ENCODE results near the gene RELL2.
A peak's percentile ranks its signal among the peaks of the same experiment; 100 is the strongest.

Gene RELL2

DNA sequence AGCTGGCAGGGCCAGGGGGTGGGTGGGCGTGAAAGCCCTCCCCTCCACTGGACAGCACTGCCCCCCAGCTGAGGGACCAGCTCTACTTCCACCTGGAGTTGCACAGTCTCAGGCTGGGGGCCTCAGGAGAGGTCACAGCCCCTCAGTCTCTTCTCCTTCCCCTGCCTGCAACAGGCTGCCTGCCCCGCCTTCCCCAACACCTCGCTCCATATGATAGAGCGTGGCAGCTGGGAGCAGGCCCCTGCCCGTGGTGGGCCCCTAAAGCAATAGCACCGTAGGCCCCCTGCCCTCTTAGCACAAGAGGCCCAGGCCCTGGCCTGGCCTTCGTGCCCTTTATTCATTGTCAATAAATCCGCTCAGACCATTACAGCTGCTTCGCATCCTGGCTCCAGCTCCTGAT lies 3.9 kb downstream of the RELL2 start:
- peaks cover 0 to 32% of the 10 kb centered on the region in 2 experiments; a peak in 1 of 3 replicates for H3K36me3 ChIP-seq (ENCODE audit: control insufficient read depth in 2 of 2, insufficient read depth in 1 of 2, low read length in 2 of 2)
- TF ChIP-seq SCRT2 (tag by site-specific recombination; IDR thresholded peaks at IDR 0.05), result 0 out of 2 replicates have a peak, but pooled peaks have one; percentile 38
- no peak for TF ChIP-seq ZNF785 (tag by site-specific recombination; IDR thresholded peaks at IDR 0.05)
- TF ChIP-seq ZNF623 (tag by site-specific recombination; IDR thresholded peaks at IDR 0.05), result no peak
- no peak for TF ChIP-seq KLF7 (tag by site-specific recombination; IDR thresholded peaks at IDR 0.05; ENCODE audit: borderline replicate concordance)
- no peak for TF ChIP-seq FEZF1 (tag by site-specific recombination; IDR thresholded peaks at IDR 0.05)
- no peak for TF ChIP-seq ZNF792 (tag by site-specific recombination; IDR thresholded peaks at IDR 0.05)
- no peak overlapping the region for H3K4me3 ChIP-seq (ENCODE audit: low read depth, low read length)
- H3K4me1 ChIP-seq (ENCODE audit: control insufficient read depth, insufficient read depth, low read length), result no peaks in the 10 kb centered on the region; the same call in 1 of the 2 replicates
- no peak overlapping the region for H3K27ac ChIP-seq (ENCODE audit: extremely low read depth, low read depth, low read length)
- H3K9me3 ChIP-seq (ENCODE audit: control insufficient read depth, insufficient read depth, low read depth, low read length), result no peaks in the 10 kb centered on the region
- ChIA-PET CTCF (interaction anchor here (0.7 to 1.7 kb wide), 2 partner anchors 8 to 22 kb away, joined by 3 to 4 read pairs; partner anchors contain the start of gene DIAPH1), POLR2A (no interaction called here)

DNA sequence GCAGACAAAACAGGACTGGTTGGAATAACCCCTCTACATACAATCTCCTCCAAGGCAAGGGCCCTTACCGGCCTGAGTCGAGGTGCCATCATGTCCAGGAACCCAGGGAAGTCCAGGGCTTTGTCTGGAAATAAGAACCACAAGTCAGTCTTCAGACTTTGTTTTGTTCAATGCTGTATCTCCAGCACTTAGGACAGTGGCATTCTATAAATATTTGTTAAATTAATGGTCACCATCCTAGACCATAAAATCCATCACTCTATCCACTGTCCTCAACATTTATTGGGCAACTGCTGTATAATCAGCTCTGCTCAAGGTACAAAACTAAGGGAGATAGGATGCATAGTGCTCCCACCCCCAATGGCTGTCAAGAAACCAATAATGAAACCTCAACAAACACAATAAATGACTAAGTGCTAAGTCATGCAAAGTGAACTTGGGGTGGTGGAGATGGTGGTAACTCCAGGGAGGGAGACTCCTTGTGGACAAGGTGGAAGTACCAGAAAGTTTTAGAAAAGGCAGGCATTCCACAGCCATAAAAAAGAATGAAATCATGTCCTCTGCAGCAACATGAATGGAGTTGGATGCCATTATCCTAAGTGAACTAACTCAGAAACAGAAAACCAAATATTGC lies 5.0 kb downstream of the RELL2 start:
- no peaks in the 10 kb centered on the region for H3K9me3 ChIP-seq (ENCODE audit: control insufficient read depth, insufficient read depth, low read depth, low read length)
- peaks cover 0 to 39% of the 10 kb centered on the region in 2 experiments; a peak in 1 of 3 replicates for H3K36me3 ChIP-seq (ENCODE audit: control insufficient read depth in 2 of 2, insufficient read depth in 1 of 2, low read length in 2 of 2)
- ChIA-PET CTCF (interaction anchor here (0.9 to 2.2 kb wide), 8 partner anchors 11 to 183 kb away, joined by 3 to 10 read pairs (median 3); partner anchors contain the start of gene DIAPH1), POLR2A (interaction anchor here (0.9 kb wide), 1 partner anchor 23 kb away, joined by 3 read pairs; the partner anchor contains the start of gene DIAPH1)
- no peak overlapping the region for H3K27ac ChIP-seq (ENCODE audit: extremely low read depth, low read depth, low read length)
- H3K4me3 ChIP-seq (ENCODE audit: low read depth, low read length), result no peak overlapping the region
- no peaks in the 10 kb centered on the region; the same call in 1 of the 2 replicates for H3K4me1 ChIP-seq (ENCODE audit: control insufficient read depth, insufficient read depth, low read length)
- TF ChIP-seq ZNF391 (tag by site-specific recombination; IDR thresholded peaks at IDR 0.05; ENCODE audit: borderline replicate concordance, low read depth) (no peak), KLF9 (tag by site-specific recombination; IDR thresholded peaks at IDR 0.05; ENCODE audit: low read depth) (no peak), ZNF292 (tag by site-specific recombination; IDR thresholded peaks at IDR 0.05; ENCODE audit: borderline replicate concordance, low read depth) (no peak), ZEB2 (tag by site-specific recombination; IDR thresholded peaks at IDR 0.05) (peak; percentile 17; the same call in 1 of the 2 replicates), PRDM1 (tag by site-specific recombination; IDR thresholded peaks at IDR 0.05) (peak; percentile 91), PRDM6 (tag by site-specific recombination; IDR thresholded peaks at IDR 0.05) (no peak), SETDB1 (IDR thresholded peaks at IDR 0.05; ENCODE audit: insufficient read length, low read length) (no peak), ZNF157 (tag by site-specific recombination; IDR thresholded peaks at IDR 0.05) (no peak), SCRT2 (tag by site-specific recombination; IDR thresholded peaks at IDR 0.05) (no peak), SP3 (tag by site-specific recombination; IDR thresholded peaks at IDR 0.05) (peak; percentile 31; the same call in 1 of the 2 replicates), ZNF664 (tag by site-specific recombination; IDR thresholded peaks at IDR 0.05) (0 out of 2 replicates have a peak, but pooled peaks have one; percentile 31), ZNF629 (tag by site-specific recombination; IDR thresholded peaks at IDR 0.05) (peak; percentile 36; the same call in 1 of the 2 replicates), ZNF311 (tag by site-specific recombination; IDR thresholded peaks at IDR 0.05; ENCODE audit: borderline replicate concordance) (no peak), GLIS1 (tag by site-specific recombination; IDR thresholded peaks at IDR 0.05) (0 out of 2 replicates have a peak, but pooled peaks have one; percentile 7), REPIN1 (tag by site-specific recombination; IDR thresholded peaks at IDR 0.05; ENCODE audit: low read depth) (no peak), ZNF654 (tag by site-specific recombination; IDR thresholded peaks at IDR 0.05; ENCODE audit: low read depth) (peak; percentile 11; the same call in 1 of the 2 replicates), ZNF660 (tag by site-specific recombination; IDR thresholded peaks at IDR 0.05) (peak; percentile 65), ZNF501 (tag by site-specific recombination; IDR thresholded peaks at IDR 0.05) (no peak), CTCF (tag by site-specific recombination; IDR thresholded peaks at IDR 0.05) (0 out of 2 replicates have a peak, but pooled peaks have one; percentile 25)
- TF ChIP-seq, protein P1, sequence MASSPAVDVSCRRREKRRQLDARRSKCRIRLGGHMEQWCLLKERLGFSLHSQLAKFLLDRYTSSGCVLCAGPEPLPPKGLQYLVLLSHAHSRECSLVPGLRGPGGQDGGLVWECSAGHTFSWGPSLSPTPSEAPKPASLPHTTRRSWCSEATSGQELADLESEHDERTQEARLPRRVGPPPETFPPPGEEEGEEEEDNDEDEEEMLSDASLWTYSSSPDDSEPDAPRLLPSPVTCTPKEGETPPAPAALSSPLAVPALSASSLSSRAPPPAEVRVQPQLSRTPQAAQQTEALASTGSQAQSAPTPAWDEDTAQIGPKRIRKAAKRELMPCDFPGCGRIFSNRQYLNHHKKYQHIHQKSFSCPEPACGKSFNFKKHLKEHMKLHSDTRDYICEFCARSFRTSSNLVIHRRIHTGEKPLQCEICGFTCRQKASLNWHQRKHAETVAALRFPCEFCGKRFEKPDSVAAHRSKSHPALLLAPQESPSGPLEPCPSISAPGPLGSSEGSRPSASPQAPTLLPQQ (tag by site-specific recombination; IDR thresholded peaks at IDR 0.05), result no peak; the same call in 1 of the 2 replicates
- TF ChIP-seq, protein P2, sequence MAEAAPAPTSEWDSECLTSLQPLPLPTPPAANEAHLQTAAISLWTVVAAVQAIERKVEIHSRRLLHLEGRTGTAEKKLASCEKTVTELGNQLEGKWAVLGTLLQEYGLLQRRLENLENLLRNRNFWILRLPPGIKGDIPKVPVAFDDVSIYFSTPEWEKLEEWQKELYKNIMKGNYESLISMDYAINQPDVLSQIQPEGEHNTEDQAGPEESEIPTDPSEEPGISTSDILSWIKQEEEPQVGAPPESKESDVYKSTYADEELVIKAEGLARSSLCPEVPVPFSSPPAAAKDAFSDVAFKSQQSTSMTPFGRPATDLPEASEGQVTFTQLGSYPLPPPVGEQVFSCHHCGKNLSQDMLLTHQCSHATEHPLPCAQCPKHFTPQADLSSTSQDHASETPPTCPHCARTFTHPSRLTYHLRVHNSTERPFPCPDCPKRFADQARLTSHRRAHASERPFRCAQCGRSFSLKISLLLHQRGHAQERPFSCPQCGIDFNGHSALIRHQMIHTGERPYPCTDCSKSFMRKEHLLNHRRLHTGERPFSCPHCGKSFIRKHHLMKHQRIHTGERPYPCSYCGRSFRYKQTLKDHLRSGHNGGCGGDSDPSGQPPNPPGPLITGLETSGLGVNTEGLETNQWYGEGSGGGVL (tag by site-specific recombination; IDR thresholded peaks at IDR 0.05), result peak; percentile 62
- TF ChIP-seq, protein P3, sequence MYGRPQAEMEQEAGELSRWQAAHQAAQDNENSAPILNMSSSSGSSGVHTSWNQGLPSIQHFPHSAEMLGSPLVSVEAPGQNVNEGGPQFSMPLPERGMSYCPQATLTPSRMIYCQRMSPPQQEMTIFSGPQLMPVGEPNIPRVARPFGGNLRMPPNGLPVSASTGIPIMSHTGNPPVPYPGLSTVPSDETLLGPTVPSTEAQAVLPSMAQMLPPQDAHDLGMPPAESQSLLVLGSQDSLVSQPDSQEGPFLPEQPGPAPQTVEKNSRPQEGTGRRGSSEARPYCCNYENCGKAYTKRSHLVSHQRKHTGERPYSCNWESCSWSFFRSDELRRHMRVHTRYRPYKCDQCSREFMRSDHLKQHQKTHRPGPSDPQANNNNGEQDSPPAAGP (tag by site-specific recombination; IDR thresholded peaks at IDR 0.05), result no peak

Measured in HEK293 (cell line).